Measurements from ENCODE around the gene PIK3R6. TPM values are rescaled to one million over a fixed set of nuclear protein-coding genes. Genes with fewer than 3 reads are reported as not detected.

PIK3R6 gene
- total and polyA plus RNA-seq, 2 experiments from 2014 or later = 0.43 to 0.63 TPM

- Histone ChIP-seq H3F3A (ENCODE audit: insufficient read depth) (peaks cover under 1% of the 10 kb centered on the region; the same call in 1 of the 2 replicates), H3K4me3 (no peak overlapping the region), H3K36me3 (ENCODE audit: low read depth) (no peaks in the 10 kb centered on the region), H3K4me2 (ENCODE audit: unreplicated experiment) (no peak overlapping the region), H2AFZ (no peak overlapping the region), H3K79me2 (ENCODE audit: insufficient read depth) (no peaks in the 10 kb centered on the region), H3K9ac (no peak overlapping the region), H3K27ac (no peak overlapping the region), H3K4me1 (ENCODE audit: insufficient read depth) (no peaks in the 10 kb centered on the region), H4K20me1 (ENCODE audit: insufficient read depth) (no peaks in the 10 kb centered on the region), H3K9me3 (ENCODE audit: low read depth) (no peaks in the 10 kb centered on the region), H3K27me3 (replicated peaks; ENCODE audit: insufficient read depth) (peaks cover 11% of the 10 kb centered on the region; the same call in 1 of the 2 replicates), H3K9me2 (ENCODE audit: insufficient read depth) (no peaks in the 10 kb centered on the region)
- no peak for DNase-seq
- WGBS, 2 experiments (ENCODE audit: low coverage in 1 of 2, low lambda C conversion rate in 2 of 2, missing lambda C conversion rate in 2 of 2) = 74 to 77% methylated on average over 13 to 14 of the region's 14 CpGs
- in situ Hi-C loops (cut with MboI) = no loop called here
- TF ChIP-seq EZH2 (IDR thresholded peaks at IDR 0.05; ENCODE audit: insufficient read depth, poor library complexity, severe bottlenecking) (no peak), EZH2phosphoT487 (IDR thresholded peaks at IDR 0.05; ENCODE audit: insufficient read depth, low read depth) (no peak)
Measured at GRCh38 chr17:8797621-8798175, 69.8 kb downstream of the PIK3R6 start.

- Histone ChIP-seq H4K20me1 (ENCODE audit: insufficient read depth) (no peaks in the 10 kb centered on the region), H3K9me3 (ENCODE audit: low read depth) (no peaks in the 10 kb centered on the region), H3F3A (ENCODE audit: insufficient read depth) (peaks cover 17% of the 10 kb centered on the region), H2AFZ (no peak overlapping the region), H3K4me3 (no peak overlapping the region), H3K36me3 (ENCODE audit: low read depth) (no peaks in the 10 kb centered on the region), H3K4me1 (ENCODE audit: insufficient read depth) (no peaks in the 10 kb centered on the region), H3K4me2 (ENCODE audit: unreplicated experiment) (no peak overlapping the region), H3K9me2 (ENCODE audit: insufficient read depth) (no peaks in the 10 kb centered on the region), H3K9ac (no peak overlapping the region), H3K27me3 (replicated peaks; ENCODE audit: insufficient read depth) (peaks cover 11% of the 10 kb centered on the region; the same call in 1 of the 2 replicates), H3K79me2 (ENCODE audit: insufficient read depth) (no peaks in the 10 kb centered on the region), H3K27ac (no peak overlapping the region)
- in situ Hi-C loops (cut with MboI) = no loop called here
- peak; percentile 21 for DNase-seq
- TF ChIP-seq EZH2phosphoT487 (IDR thresholded peaks at IDR 0.05; ENCODE audit: insufficient read depth, low read depth) (no peak), EZH2 (IDR thresholded peaks at IDR 0.05; ENCODE audit: insufficient read depth, poor library complexity, severe bottlenecking) (no peak)
- WGBS, 2 experiments (ENCODE audit: low coverage in 1 of 2, low lambda C conversion rate in 2 of 2, missing lambda C conversion rate in 2 of 2) = 48 to 50% methylated on average over 7 of the region's 7 CpGs
Measured at GRCh38 chr17:8794636-8795035, 72.8 kb downstream of the PIK3R6 start.

- no peak for DNase-seq
- in situ Hi-C loops (cut with MboI) = no loop called here
- no peaks in the 10 kb centered on the region for H3K36me3 ChIP-seq (ENCODE audit: low read depth)
- H3K4me3 ChIP-seq = no peak overlapping the region
- no peak overlapping the region for H3K4me2 ChIP-seq (ENCODE audit: unreplicated experiment)
- no peak overlapping the region for H3K9ac ChIP-seq
- no peaks in the 10 kb centered on the region for H3K4me1 ChIP-seq (ENCODE audit: insufficient read depth)
- H3K9me3 ChIP-seq (ENCODE audit: low read depth) = no peaks in the 10 kb centered on the region
- no peak for TF ChIP-seq EZH2phosphoT487 (IDR thresholded peaks at IDR 0.05; ENCODE audit: insufficient read depth, low read depth)
- no peak for TF ChIP-seq EZH2 (IDR thresholded peaks at IDR 0.05; ENCODE audit: insufficient read depth, poor library complexity, severe bottlenecking)
- H3K27me3 ChIP-seq (replicated peaks; ENCODE audit: insufficient read depth) = peaks cover 10% of the 10 kb centered on the region; the same call in 1 of the 2 replicates
- no peaks in the 10 kb centered on the region for H3K79me2 ChIP-seq (ENCODE audit: insufficient read depth)
- no peak overlapping the region for H2AFZ ChIP-seq
- H3F3A ChIP-seq (ENCODE audit: insufficient read depth) = peaks cover 17% of the 10 kb centered on the region
- H3K9me2 ChIP-seq (ENCODE audit: insufficient read depth) = no peaks in the 10 kb centered on the region
- 63 to 66% methylated on average over 2 of the region's 2 CpGs for WGBS, 2 experiments (ENCODE audit: low coverage in 1 of 2, low lambda C conversion rate in 2 of 2, missing lambda C conversion rate in 2 of 2)
- no peaks in the 10 kb centered on the region for H4K20me1 ChIP-seq (ENCODE audit: insufficient read depth)
- H3K27ac ChIP-seq = no peak overlapping the region
Measured at GRCh38 chr17:8793649-8794048, 73.8 kb downstream of the PIK3R6 start.

GRCh38 chr17:8792646-8793045 is 74.8 kb downstream of the PIK3R6 start:
- Histone ChIP-seq H3K4me3 (no peak overlapping the region), H3K27ac (no peak overlapping the region), H3K79me2 (ENCODE audit: insufficient read depth) (no peaks in the 10 kb centered on the region), H3K4me2 (ENCODE audit: unreplicated experiment) (no peak overlapping the region), H2AFZ (no peak overlapping the region), H3K4me1 (ENCODE audit: insufficient read depth) (no peaks in the 10 kb centered on the region), H3K27me3 (replicated peaks; ENCODE audit: insufficient read depth) (peaks cover 5% of the 10 kb centered on the region), H3K9me2 (ENCODE audit: insufficient read depth) (no peaks in the 10 kb centered on the region), H3K9me3 (ENCODE audit: low read depth) (no peaks in the 10 kb centered on the region), H3F3A (ENCODE audit: insufficient read depth) (peaks cover 17% of the 10 kb centered on the region), H3K36me3 (ENCODE audit: low read depth) (no peaks in the 10 kb centered on the region), H3K9ac (no peak overlapping the region), H4K20me1 (ENCODE audit: insufficient read depth) (no peaks in the 10 kb centered on the region)
- 69 to 70% methylated on average over 6 of the region's 6 CpGs for WGBS, 2 experiments (ENCODE audit: low coverage in 1 of 2, low lambda C conversion rate in 2 of 2, missing lambda C conversion rate in 2 of 2)
- TF ChIP-seq EZH2phosphoT487 (IDR thresholded peaks at IDR 0.05; ENCODE audit: insufficient read depth, low read depth) (no peak), EZH2 (IDR thresholded peaks at IDR 0.05; ENCODE audit: insufficient read depth, poor library complexity, severe bottlenecking) (no peak)
- in situ Hi-C loops (cut with MboI) = no loop called here
- DNase-seq = no peak
